HFF-Myc (cell line): ENCODE data around the gene CTDP1.

Experiments
- DNase-seq: peaks from one replicate; pipeline ENCODE4 v3.0.0-alpha.2; 2011; ENCODE audit warnings: low read depth; ENCODE audit errors: extremely low read depth
- H3K4me3 ChIP-seq: replicated peaks from 2 replicates; pipeline ENCODE4 v1.5.1; 2011; ENCODE audit warnings: low read depth, mild to moderate bottlenecking, control low read depth, low read length
- TF ChIP-seq, protein P1 (sequence below): IDR thresholded peaks from 2 replicates; pipeline ENCODE4 v1.5.1; 2012; ENCODE audit warnings: mild to moderate bottlenecking, low read depth, low read length, control low read depth; ENCODE audit errors: missing control alignments

Gene CTDP1

DNA sequence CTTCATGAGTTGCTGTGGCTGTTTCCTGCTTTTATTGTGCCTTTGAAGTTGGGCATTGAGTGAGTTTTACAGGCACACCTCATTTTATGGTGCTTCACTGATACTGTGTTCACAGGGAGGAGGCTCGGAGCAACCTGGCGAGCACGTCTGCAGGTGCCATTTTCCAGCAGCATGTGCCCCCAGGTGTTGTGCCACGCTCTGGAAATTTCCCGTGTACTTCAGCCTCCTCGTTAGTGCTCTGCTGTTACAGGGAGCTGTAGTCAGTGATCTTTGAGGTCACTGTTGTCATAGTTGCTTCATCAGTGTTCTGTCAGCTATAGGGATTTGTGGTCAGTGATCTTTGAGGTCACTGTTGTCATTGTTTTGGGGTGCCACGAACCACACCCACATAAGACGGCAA, 20.1 kb downstream of the CTDP1 start:
- TF ChIP-seq, protein P1, sequence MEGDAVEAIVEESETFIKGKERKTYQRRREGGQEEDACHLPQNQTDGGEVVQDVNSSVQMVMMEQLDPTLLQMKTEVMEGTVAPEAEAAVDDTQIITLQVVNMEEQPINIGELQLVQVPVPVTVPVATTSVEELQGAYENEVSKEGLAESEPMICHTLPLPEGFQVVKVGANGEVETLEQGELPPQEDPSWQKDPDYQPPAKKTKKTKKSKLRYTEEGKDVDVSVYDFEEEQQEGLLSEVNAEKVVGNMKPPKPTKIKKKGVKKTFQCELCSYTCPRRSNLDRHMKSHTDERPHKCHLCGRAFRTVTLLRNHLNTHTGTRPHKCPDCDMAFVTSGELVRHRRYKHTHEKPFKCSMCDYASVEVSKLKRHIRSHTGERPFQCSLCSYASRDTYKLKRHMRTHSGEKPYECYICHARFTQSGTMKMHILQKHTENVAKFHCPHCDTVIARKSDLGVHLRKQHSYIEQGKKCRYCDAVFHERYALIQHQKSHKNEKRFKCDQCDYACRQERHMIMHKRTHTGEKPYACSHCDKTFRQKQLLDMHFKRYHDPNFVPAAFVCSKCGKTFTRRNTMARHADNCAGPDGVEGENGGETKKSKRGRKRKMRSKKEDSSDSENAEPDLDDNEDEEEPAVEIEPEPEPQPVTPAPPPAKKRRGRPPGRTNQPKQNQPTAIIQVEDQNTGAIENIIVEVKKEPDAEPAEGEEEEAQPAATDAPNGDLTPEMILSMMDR = no peak
- H3K4me3 ChIP-seq = no peak overlapping the region
- no peak for DNase-seq

DNA sequence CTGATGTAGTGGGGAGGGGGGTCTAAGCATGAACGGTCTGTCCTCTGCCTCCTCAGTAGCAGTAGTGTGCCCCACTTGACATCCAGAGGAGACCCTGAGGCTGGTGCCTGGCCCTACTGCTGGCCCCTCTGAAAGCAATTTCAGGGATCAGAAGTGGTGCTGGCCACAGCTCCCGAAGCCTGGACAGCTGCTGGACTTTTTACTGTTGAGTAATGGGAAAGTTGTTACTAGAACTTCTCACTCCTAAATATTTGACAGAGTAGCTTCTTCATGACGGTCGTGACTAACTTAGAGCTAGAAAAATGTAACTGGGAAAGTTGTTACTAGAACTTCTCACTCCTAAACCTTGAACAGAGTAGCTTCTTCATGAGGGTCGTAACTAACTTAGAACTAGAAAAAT, 23.3 kb downstream of the CTDP1 start:
- TF ChIP-seq, protein P1 = no peak
- H3K4me3 ChIP-seq = no peak overlapping the region
- no peak for DNase-seq

DNA sequence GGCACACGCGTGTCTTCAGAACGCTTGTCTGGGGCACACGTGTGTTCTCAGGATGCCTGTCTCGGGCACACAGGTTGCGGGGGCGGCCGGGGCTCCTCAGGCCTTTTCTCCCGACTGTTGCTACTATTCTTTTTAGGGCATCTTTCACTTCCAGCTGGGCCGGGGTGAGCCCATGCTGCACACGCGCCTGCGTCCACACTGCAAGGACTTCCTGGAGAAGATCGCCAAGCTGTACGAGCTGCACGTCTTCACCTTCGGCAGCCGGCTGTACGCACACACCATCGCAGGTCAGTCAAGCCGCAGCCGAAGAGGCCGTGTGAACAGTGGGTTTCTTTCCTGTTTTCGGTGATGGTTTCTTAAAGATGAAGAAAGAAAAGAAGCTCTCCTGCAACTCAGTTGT, 25.0 kb downstream of the CTDP1 start:
- no peak overlapping the region for H3K4me3 ChIP-seq
- TF ChIP-seq, protein P1 = no peak
- no peak for DNase-seq

DNA sequence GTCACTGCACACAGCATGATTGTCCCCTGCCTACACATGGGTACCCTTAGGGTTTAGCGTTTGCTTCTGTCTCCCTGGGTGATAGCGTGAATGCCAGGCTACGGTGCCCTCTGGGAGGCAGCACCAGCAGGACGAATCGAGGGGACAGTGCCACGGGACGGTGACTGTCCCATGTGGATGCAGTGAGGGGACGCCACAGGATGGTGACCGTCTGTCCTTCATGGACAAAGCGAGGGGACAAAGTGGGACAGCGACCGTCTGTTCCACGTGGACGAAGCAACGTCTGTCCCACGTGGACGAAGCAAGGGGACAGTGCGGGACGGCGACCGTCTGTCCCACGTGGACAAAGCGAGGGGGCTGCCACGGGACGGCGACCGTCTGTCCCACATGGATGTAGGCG, 25.7 kb downstream of the CTDP1 start:
- no peak for DNase-seq
- TF ChIP-seq, protein P1 = no peak
- no peak overlapping the region for H3K4me3 ChIP-seq

DNA sequence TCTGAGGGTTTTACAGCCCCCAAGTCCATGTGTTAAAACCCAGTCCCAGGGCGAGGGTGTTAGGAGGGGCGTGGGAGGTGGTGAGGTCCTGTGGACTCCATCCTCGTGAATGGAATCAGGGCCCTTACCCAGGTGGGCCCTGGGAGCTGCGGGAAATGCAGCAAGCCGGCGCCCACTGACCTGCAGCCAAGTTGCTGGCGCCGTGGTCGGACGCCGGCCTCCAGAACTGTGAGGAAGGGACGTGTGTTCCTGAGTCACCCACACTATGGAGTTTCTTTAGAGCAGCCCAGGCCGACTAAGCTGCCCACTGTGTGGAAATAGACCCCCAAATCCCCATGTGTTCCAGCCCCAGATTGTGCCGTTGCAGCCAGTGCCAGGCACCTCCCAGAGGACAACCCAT, 26.4 kb downstream of the CTDP1 start:
- TF ChIP-seq, protein P1 = no peak

DNA sequence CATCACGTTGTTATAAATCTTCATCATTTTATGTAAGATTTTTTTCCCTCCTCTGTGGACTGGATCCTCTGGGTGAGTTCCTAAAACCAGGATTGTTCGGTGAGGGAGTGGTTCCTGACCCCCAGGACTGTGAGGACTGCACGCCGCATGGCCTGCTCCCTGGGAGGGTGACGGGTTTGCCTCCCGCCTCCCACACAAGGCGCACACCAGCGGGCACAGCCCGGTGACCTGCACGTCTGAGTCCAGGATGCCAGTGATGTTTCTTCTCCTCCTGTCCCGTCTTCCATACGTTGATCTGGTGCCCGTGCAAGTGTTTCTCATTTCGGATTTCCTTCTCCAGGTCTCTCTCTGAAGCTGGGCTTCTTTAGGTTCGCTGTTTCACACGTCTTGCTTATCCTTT, 27.1 kb downstream of the CTDP1 start:
- no peak for DNase-seq
- no peak overlapping the region for H3K4me3 ChIP-seq
- TF ChIP-seq, protein P1 = no peak

More for the DNA sequence above, 26.4 kb downstream of the CTDP1 start:
- no peak for DNase-seq
- H3K4me3 ChIP-seq = no peak overlapping the region

DNA sequence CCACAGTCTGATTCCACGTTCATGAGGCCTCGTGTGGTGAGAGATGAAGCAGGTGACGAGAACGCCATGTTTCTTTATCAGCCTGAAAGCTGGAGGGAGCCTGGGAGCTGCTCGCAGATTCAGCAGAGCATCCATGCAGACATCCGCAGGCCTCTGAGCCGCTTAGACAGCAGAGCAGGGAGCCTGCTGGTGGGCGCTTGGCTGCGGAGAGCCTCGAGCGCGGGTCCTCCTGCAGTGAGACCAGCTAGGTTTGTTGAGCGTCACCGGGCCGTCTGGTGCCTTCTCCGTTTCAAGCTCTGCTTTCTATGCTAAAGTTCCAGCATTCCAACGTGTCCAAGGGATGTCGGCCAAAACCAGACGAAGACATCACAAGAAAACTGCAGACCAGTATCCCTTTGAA, 27.6 kb downstream of the CTDP1 start:
- DNase-seq = no peak
- TF ChIP-seq, protein P1 = no peak
- H3K4me3 ChIP-seq = no peak overlapping the region
